KOPT-K1 (cell line): Measurements from ENCODE around the gene SAE1.
A peak's percentile ranks its signal among the peaks of the same experiment; 100 is the strongest.
"Not testable (repeated sequence)": the region's sequence is repeated elsewhere in the genome, so short reads cannot be mapped to it uniquely, and the experiment has no call there.

Experiments
- H3K27ac ChIP-seq: fragments of 200-600 bp; sonication (generic); 2 replicates; pipeline ENCODE4 v1.5.1; 2016; ENCODE audit warnings: antibody characterized with exemption, mild to moderate bottlenecking, low read depth, low read length; ENCODE audit not compliant: poor library complexity, severe bottlenecking
- H3K36me3 ChIP-seq: fragments of 200-600 bp; sonication (generic); 2 replicates; pipeline ENCODE4 v1.5.1; 2017; ENCODE audit warnings: antibody characterized with exemption, mild to moderate bottlenecking, low read length, moderate library complexity; ENCODE audit not compliant: insufficient read depth
- H3K9me3 ChIP-seq: fragments of 200-600 bp; sonication (generic); 2 replicates; pipeline ENCODE4 v1.5.1; 2017; ENCODE audit warnings: antibody characterized with exemption, low read length, mild to moderate bottlenecking; ENCODE audit not compliant: insufficient read depth, poor library complexity, severe bottlenecking

The SAE1 gene

DNA sequence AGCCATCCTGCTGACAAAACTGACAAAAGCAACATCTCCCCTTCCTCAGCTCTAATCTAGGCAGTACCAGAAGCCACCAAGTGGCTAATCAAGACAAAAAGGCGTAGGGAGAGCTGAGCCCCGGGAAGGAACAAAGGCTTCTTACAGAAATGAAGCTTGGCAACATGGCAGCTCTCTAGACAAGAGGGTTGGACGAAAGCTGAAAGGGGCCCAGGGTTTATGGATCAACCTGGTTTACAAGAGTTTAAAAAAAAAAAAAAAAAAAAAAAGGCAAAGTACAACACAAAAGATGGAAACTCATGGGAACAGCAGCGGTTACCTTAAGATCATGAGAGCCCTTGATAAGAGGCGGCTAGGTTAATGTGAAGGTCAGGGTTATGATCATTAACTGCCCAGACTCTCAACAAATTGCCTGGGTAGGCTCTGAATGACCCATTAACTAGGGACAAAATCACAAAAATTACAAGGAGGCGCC, 31.0 kb upstream of the SAE1 start:
- Histone ChIP-seq H3K27ac (no peak overlapping the region), H3K36me3 (peaks cover 52% of the 10 kb centered on the region)

DNA sequence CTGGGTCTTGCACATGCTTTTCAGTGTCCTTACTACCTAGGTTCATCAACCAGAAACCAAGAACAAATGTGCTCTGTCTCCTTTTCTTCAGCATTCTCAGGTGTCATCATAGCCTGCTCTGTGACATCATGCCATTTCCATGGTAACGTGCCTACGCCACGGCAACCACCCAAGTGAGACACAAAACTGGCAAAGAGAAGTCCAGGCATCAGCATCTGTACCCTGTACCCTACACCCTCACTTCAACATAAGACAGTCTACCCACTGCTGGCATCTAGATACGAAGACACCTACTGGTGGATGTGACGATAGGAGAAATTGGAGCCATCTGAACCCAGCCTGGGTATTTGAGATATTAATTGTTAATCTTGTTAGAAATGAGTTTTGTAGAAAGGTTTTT, 30.3 kb upstream of the SAE1 start:
- Histone ChIP-seq H3K36me3 (peaks cover 59% of the 10 kb centered on the region), H3K27ac (no peak overlapping the region), H3K9me3 (no peaks in the 10 kb centered on the region)

More for the DNA sequence above, 31.0 kb upstream of the SAE1 start:
- H3K9me3 ChIP-seq: no peaks in the 10 kb centered on the region

DNA sequence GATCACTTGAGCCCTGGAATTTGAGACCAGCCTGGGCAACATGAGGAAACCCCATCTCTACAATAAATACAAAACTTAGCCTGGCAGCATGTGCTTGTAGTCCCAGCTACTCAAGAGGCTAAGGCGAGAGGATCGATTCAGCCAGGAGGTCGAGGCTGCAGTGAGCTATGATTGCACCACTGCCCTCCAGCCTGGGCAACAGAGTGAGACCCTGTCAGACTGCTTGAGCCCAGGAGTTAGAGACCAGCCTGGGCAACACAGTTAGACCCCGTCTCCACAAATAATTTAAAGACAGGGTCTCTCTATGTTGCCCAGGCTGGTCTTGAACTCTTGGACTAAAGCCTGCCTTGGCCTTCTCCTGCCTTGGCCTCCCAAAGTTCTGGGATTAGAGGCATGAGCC, 29.5 kb upstream of the SAE1 start:
- not testable (repeated sequence) for H3K27ac ChIP-seq, H3K9me3 ChIP-seq
- peaks cover 64% of the 10 kb centered on the region for H3K36me3 ChIP-seq

DNA sequence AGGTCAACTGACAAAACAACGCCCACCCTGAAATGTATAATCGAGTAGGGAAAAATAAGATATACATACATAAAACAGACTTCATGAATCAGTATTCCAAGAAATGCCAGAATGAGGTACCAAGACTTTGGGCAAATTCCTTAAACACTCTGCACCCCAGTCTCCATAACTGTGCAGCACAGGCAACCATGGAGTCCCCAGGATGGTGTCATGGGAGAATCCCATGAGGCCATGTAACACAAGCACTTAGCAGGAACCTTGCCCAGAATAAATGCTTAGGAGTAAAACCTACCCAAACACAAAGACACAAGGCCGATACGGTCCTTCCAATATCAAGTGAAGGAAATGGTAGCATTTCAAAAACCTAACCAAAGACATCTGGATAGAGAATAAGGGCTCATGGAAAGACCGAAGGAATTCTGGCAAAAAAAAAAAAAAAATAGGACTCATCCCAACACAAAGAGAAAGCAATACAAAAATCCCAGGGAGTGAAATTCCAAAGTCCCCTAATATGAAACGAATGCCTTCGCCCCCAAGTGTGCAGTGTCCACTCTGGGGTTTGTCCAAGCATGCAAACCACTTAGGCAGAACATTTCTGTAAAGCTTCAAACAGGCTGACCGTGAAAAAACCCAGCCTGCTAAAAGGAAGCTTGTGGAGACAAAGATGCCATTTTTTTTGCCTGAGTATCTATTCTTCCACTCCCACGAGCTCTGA, 28.1 kb upstream of the SAE1 start:
- Histone ChIP-seq H3K36me3 (peaks cover 64% of the 10 kb centered on the region), H3K27ac (no peak overlapping the region), H3K9me3 (no peaks in the 10 kb centered on the region)

DNA sequence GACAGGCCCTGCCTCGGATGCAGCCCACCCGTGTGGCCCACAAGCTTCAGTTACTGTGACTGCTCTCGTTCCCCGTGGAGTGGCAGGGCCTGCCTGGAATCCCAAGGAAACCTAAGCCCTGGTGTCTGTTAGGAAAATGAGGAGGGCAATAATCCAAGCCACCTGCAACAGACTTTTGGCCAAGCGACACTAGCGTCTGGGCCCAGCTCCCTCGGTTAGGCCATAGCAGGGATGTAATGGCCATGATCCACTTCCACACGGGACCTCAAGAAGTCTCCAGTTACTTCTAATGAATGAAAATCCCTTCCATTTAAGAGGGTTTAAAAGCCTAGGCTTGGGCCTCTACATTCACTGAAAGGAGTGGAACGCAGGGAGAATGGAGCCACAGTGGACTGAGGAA, 26.0 kb upstream of the SAE1 start:
- Histone ChIP-seq H3K27ac (no peak overlapping the region), H3K36me3 (peaks cover 68% of the 10 kb centered on the region)

DNA sequence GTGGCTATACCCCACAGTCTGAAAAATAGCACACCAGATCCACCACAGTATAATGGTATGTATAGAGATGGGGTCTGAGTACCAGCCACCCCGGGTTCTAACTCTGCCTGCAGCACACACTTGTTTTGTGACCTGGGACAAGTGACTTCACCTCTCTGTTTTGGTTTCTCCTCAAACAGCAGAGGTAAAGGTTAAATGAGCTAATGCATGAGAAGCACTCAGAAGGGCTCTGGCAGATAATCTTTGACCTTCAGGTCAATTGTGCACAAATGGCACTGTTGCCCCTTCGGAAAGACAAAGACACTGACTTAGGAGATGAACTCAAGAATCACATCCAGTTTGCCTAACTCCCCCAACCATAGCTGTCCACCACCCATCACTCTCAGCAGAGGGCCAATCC, 24.8 kb upstream of the SAE1 start:
- Histone ChIP-seq H3K36me3 (peaks cover 72% of the 10 kb centered on the region), H3K27ac (peak overlapping the region; percentile 26), H3K9me3 (no peaks in the 10 kb centered on the region)

More for the DNA sequence above, 26.0 kb upstream of the SAE1 start:
- H3K9me3 ChIP-seq: no peaks in the 10 kb centered on the region

DNA sequence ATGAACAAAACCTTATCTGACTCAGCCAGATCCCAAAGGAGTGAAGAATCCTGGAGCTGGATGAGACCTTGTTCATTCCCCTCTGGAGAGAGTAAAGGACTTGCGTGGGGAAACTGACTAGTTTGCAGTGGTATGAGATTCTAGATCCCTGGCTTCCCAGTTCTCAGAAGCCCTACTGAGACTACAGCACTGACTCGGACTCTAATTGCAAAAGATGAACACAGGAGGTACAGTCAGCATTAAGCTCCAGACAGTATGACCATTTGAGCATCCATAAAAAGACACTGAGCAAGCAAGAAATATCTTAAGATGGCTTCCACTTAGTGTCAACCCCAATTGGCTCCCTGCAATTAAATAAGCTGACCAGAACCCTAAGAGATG, 23.8 kb upstream of the SAE1 start:
- Histone ChIP-seq H3K36me3 (peaks cover 70% of the 10 kb centered on the region), H3K27ac (peak overlapping the region; percentile 26), H3K9me3 (no peaks in the 10 kb centered on the region)

DNA sequence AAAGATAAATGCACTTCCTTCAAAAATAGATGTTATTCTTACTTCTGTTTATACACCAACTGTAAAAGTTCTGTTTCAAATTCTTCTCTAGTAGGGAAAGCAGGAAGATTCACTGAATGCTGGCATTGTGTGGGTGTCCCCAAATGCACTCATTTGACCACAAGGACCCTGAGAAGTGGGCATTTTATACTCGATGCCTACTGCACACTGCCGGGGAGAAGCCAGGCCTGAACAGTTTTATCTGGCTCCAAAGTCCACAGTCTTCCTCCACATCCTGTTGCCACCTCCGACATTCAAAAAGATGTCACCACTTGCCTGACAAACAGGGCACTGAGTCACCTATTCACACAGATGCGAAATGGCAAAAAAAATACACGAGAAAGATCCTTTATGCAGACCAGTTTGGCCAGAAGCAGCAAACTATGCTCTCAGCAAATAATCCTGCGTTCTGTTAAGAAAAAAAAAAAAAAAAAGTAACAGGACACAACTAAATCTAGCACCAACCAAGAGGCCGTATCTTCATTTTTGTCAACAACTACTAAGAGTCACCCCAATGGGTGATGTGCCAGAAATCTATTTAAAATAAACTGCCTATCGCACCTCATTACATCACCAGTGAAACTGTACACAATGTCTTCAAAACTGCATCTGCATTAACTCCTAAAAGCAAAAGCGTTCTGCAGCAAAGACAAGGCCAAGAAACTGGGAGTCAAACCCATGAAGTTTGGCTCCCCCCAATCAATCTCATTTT, 23.3 kb upstream of the SAE1 start:
- peaks cover 65% of the 10 kb centered on the region for H3K36me3 ChIP-seq
- peak overlapping the region; percentile 26 for H3K27ac ChIP-seq
- H3K9me3 ChIP-seq: no peaks in the 10 kb centered on the region

DNA sequence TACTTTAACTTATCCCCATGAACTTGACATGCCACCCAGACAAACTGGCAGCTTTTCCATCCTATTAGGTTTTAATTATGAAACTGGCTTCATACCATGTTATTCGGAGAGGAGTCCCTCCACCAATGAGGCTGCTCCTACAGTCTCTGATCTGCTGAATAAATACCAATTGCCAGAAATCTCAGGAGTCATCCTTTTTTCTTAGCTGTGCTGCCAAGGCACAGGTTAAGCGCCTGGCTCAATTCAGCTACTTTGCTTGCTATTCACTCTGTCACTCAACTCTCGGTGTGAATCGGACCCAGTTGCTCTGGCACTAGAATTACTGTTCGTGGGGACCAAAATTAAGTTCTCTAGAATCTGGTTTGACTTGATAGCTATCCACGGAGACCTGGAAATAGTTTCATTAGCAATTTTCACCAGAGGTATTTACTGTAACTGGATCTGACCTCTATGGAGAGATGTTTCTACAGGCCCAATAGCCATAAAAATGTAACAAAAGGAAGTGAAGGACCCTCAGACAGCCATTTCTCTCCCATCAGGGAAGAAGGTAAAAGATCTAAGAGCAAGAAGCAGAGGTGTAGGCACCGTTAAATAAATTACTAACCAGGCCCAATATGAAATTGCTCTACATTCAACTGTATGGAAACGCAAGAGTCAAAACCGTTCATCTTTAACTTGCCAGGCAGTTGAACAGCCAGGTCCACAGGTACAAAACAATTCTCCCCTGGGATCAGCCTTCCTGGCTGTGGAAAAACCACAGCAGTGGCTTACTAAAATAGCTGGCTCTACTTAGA, 22.5 kb upstream of the SAE1 start:
- Histone ChIP-seq H3K27ac (no peak overlapping the region), H3K9me3 (no peaks in the 10 kb centered on the region), H3K36me3 (peaks cover 58% of the 10 kb centered on the region)

DNA sequence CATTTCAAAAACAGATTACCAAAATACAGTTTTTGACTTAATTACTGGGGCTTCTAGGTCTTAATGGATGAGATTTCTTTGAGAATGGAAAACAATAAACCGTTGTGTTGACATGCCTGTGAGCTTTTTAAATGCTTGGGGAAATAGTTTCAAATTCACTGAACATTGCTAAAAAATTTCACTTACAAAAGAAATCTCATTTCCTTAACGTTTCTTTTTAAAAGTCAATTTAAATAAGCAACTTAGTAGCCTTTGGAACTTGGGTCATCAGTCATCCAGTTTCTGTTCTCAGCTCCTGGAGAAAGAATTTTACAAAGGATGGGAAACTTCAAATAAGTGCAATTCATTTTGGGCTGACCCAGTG, 21.5 kb upstream of the SAE1 start:
- Histone ChIP-seq H3K27ac (peak overlapping the region; percentile 100), H3K36me3 (peaks cover 58% of the 10 kb centered on the region), H3K9me3 (no peaks in the 10 kb centered on the region)

DNA sequence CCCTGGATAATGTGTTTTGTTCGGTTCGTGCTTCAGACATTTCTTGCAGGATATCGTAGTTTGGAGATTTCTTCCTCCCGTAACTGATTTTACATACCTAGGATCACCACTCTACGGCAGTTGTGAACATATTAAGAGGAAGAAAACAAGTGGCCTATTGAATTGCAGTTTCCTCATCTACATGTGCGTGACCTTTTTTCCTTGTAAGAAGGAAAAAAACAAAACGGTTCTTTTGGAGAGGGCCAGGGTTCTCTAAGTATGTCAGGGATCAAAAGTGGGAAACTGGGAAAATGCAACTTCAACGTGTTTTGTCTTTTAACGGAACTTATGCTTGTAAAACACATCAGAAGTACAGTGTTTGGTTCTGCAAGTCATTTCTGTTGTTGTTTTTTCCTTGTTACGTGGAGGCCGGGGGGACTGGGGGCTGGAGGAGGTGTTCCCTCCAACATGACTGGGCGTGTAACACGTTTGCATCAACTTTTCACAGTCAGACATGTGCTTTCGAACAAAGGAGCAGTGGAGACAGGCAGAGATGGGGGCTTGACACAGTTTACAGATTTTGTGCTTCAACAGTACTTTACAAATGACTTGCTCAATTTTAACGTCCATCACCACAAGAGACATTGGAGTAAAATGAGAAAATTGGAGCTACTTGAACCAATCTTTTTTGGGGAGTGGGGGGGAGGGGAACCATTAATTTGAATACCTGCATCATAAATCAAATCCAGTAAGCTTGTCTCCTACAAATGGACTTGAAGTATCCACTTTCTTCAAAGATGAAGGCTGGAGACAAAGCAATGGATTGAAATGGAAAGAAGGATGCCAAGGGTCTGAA, 20.9 kb upstream of the SAE1 start:
- H3K9me3 ChIP-seq: no peaks in the 10 kb centered on the region
- peaks cover 53% of the 10 kb centered on the region for H3K36me3 ChIP-seq
- H3K27ac ChIP-seq: peak overlapping the region; percentile 100

DNA sequence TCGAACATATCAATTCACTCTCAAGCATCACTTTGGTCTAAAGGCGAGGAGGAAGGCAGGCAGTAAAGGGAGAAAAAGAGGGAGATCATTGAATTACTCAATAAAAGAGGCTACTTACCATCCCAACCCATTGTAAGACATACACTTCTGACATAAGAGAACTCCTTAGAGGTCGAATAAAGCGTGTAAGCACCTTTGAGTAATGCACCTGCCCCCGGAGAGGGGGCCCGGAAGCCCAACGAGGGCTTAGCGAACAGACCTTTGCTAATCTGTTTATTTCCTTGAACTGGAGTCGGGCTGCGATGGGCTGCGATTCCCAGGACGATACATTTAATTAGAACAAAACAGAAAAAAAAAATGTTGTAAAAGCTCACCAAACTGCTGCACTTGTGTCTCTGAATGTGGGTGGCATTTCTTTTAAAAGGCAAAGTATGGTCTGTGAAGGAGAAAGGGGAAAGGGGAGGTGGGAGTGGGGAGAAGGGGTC, 20.1 kb upstream of the SAE1 start:
- peaks cover 45% of the 10 kb centered on the region for H3K36me3 ChIP-seq
- peak overlapping the region; percentile 100 for H3K27ac ChIP-seq
- no peaks in the 10 kb centered on the region for H3K9me3 ChIP-seq

DNA sequence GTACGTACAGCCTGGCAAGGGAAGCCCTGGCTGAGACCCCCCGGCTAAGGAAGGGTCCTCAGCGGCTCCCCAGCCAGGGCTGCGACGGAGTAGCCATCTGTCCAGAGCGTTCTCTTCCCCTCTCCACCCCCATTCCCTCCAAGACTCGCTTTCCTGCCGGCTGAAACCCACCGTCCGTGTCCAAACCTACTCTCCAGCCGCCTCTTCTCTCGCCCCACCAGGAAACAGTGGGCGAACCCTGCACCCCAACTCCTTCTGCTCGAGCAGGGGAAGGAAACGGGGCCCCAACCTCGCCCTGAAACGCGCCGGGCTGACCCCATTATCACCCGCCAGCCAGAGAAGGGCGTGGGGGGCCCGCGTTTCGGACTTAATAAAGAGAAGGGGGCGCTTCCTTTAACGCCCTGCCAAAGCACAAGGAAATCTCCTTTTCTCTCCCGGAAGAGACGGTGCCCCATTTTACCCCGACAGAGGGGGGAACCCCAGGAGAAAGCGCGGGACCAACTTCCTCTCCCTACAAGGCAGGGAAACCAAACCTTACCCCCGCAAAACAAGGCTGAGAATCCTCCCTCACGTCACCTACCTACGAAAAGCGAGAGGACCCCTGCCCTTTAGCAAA, 19.5 kb upstream of the SAE1 start:
- Histone ChIP-seq H3K9me3 (no peaks in the 10 kb centered on the region), H3K27ac (peak overlapping the region; percentile 100), H3K36me3 (peaks cover 40% of the 10 kb centered on the region)

DNA sequence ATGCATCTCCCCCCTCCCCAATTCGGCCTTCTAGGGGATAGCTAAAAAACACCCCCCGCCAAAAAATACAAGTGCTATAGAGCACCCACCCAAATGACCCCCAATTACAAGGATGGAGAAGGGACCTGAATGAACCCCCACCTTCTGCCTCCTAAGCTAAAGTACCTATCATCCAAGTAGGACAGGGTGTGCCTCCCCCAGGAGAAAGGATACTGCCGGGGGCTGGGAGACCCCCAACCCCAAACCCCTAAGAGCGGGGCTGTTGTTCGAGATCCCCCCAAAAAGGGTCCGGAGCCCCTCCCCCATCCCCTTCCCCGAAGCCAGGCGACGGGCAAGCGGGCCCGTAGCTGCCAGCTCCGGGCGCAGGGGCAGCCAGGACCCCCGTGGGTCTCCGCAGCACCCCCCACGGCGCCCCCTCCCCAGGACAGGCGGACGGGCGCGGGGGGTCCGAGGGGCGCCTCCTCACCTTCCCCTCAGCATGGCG, 18.9 kb upstream of the SAE1 start:
- H3K36me3 ChIP-seq: peaks cover 34% of the 10 kb centered on the region
- H3K27ac ChIP-seq: peak overlapping the region; percentile 100
- H3K9me3 ChIP-seq: no peaks in the 10 kb centered on the region
